B cell (primary cell): ENCODE data around the gene CPLANE1. TPM values are rescaled to one million over a fixed set of nuclear protein-coding genes. Genes with fewer than 3 reads are reported as not detected.

ENCODE experiments used
- ATAC-seq: fragments of 200-7000 bp; cut with Tn5 transposase; one replicate; pipeline ENCODE4 v1.10.0; 2021; ENCODE audit warnings: low read depth, mild to moderate bottlenecking, moderate number of reproducible peaks, moderate library complexity
- CTCF ChIA-PET: fragments of 350-600 bp; sonication (Branson Sonifier 250); formaldehyde crosslinking; loops from one replicate; lab custom pipeline; 2021; ENCODE audit warnings: antibody characterized with exemption, inconsistent platforms; lab: Charles Lee
- POLR2A ChIA-PET: fragments of 350-600 bp; sonication (Branson Sonifier 250); formaldehyde crosslinking; loops from one replicate; lab custom pipeline; 2021; ENCODE audit warnings: antibody characterized with exemption; lab: Charles Lee
- DNase-seq: peaks from one replicate; pipeline ENCODE4 v3.0.0; 2013
- H2AFZ ChIP-seq: 2 replicates; pipeline ENCODE4 v1.6.1; 2012; ENCODE audit warnings: mild to moderate bottlenecking, low read depth, low read length; ENCODE audit not compliant: insufficient read depth, poor library complexity, severe bottlenecking
- H3K27ac ChIP-seq, 2 donors: 1 replicate in 1 of 2; 2 replicates in 1 of 2; pipeline ENCODE4 v1.5.1; 2012 to 2013; ENCODE audit warnings: low read length in 2 of 2, mild to moderate bottlenecking in 2 of 2, moderate library complexity in 1 of 2
- H3K27me3 ChIP-seq, 4 experiments: fragments of 200-600 bp in 1 of 4; sonication (generic) in 1 of 4; replicated peaks in 1 of 4; 1 replicate in 2 of 4; 2 replicates in 2 of 4; pipeline versions ENCODE4 v1.6.1 to v1.7.0; 2013 to 2016; ENCODE audit warnings: low read length in 3 of 4, mild to moderate bottlenecking in 2 of 4, mixed read lengths in 1 of 4, moderate library complexity in 1 of 4; ENCODE audit not compliant: insufficient read depth in 4 of 4, control insufficient read depth in 3 of 4; ENCODE audit errors: control extremely low read depth in 1 of 4
- H3K36me3 ChIP-seq, 2 experiments: replicated peaks in 1 of 2; 1 replicate in 1 of 2; 2 replicates in 1 of 2; pipeline versions ENCODE4 v1.6.1 to v1.7.1; 2013; ENCODE audit warnings: low read length in 1 of 2; ENCODE audit not compliant: insufficient read depth in 2 of 2, control insufficient read depth in 1 of 2; ENCODE audit errors: control extremely low read depth in 1 of 2, extremely low read depth in 1 of 2
- H3K4me1 ChIP-seq, 2 donors: fragments of 200-600 bp in 1 of 2; sonication (generic) in 1 of 2; 1 replicate in 1 of 2; 2 replicates in 1 of 2; pipeline versions ENCODE4 v1.5.1 to v1.6.1; 2013 to 2017; ENCODE audit warnings: low read length in 2 of 2; ENCODE audit not compliant: control insufficient read depth in 2 of 2, insufficient read depth in 2 of 2
- H3K4me2 ChIP-seq: replicated peaks from 2 replicates; pipeline ENCODE3; 2012; ENCODE audit warnings: mild to moderate bottlenecking, low read depth, low read length; ENCODE audit not compliant: poor library complexity, severe bottlenecking
- H3K4me3 ChIP-seq, 5 experiments: fragments of 200-600 bp in 1 of 5; sonication (generic) in 1 of 5; 1 replicate in 3 of 5; 2 replicates in 2 of 5; pipeline versions ENCODE4 v1.5.1 to v1.7.0; 2011 to 2016; ENCODE audit warnings: low read length in 4 of 5, mild to moderate bottlenecking in 4 of 5, low read depth in 2 of 5, control low read depth in 1 of 5, moderate library complexity in 1 of 5; ENCODE audit not compliant: insufficient read depth in 1 of 5; ENCODE audit errors: control extremely low read depth in 1 of 5, extremely low read depth in 1 of 5
- H3K79me2 ChIP-seq: fragments of 200-600 bp; sonication (generic); one replicate; pipeline ENCODE4 v1.6.0; 2016; ENCODE audit warnings: low read length; ENCODE audit not compliant: control insufficient read depth, insufficient read depth
- H3K9ac ChIP-seq: fragments of 200-600 bp; sonication (generic); 2 replicates; pipeline ENCODE4 v1.6.1; 2017; ENCODE audit warnings: mild to moderate bottlenecking, low read length, moderate library complexity
- H3K9me3 ChIP-seq, 3 donors: one replicate each; pipeline versions ENCODE4 v1.6.1 to v1.7.1; 2013; ENCODE audit warnings: low read length in 2 of 3; ENCODE audit not compliant: control insufficient read depth in 2 of 3, insufficient read depth in 1 of 3; ENCODE audit errors: control extremely low read depth in 1 of 3
- H4K20me1 ChIP-seq: 2 replicates; pipeline ENCODE4 v1.6.0; 2012; ENCODE audit warnings: mild to moderate bottlenecking, low read length; ENCODE audit not compliant: insufficient read depth, control insufficient read depth, poor library complexity, severe bottlenecking
- H3K27ac Mint-ChIP-seq: one replicate; pipeline ENCODE4 v1.8.0; 2021; ENCODE audit warnings: mixed read lengths
- H3K27me3 Mint-ChIP-seq: one replicate; pipeline ENCODE4 v1.8.0; 2021; ENCODE audit warnings: mixed read lengths
- H3K4me1 Mint-ChIP-seq: one replicate; pipeline ENCODE4 v1.8.0; 2021; ENCODE audit warnings: mixed read lengths
- H3K4me3 Mint-ChIP-seq: one replicate; pipeline ENCODE4 v1.8.0; 2021; ENCODE audit warnings: mixed read lengths
- H3K9me3 Mint-ChIP-seq: one replicate; pipeline ENCODE4 v1.8.0; 2022; ENCODE audit warnings: mixed read lengths; ENCODE audit not compliant: insufficient read depth
- CTCF ChIP-seq: fragments of 200-600 bp; IDR thresholded peaks from one replicate; pipeline ENCODE4 v1.8.0; 2022; ENCODE audit warnings: antibody characterized with exemption, mild to moderate bottlenecking
- EZH2 ChIP-seq: IDR thresholded peaks from 2 replicates; pipeline ENCODE4 v1.6.1; 2012; ENCODE audit warnings: borderline replicate concordance, low read depth, mild to moderate bottlenecking, moderate library complexity, low read length; ENCODE audit not compliant: insufficient read depth, poor library complexity, severe bottlenecking
- WGBS: methylation state at CpG from one replicate; pipeline ENCODE4 v1.1.5; 2013; ENCODE audit warnings: missing lambda C conversion rate; ENCODE audit not compliant: insufficient coverage; 5-methylcytosine and 5-hydroxymethylcytosine counted together
- intact Hi-C: fragments of 100-400 bp; cut with micrococcal nuclease; formaldehyde crosslinking; loops from one replicate; pipeline ENCODE4 v1.10.0; 2022
- polyA plus RNA-seq: library from polyadenylated mRNA; depleted of rRNA; stranded (reverse); fragments of >200 nt; gene quantifications from 2 replicates; pipeline ENCODE4 v1.2.3, GENCODE V29; 2012
- total RNA-seq, 2 donors: library from RNA; stranded (reverse); fragments of 120-200 nt in 1 of 2; gene quantifications; 1 replicate in 1 of 2; 2 replicates in 1 of 2; pipeline versions ENCODE4 v1.2.3 to v1.2.4, GENCODE V29; 2013 to 2022

Gene CPLANE1
- total and polyA plus RNA-seq, 2 donors (not counting 1 experiment from before 2014, with no cell fraction given): 1.9 to 17.9 TPM

DNA sequence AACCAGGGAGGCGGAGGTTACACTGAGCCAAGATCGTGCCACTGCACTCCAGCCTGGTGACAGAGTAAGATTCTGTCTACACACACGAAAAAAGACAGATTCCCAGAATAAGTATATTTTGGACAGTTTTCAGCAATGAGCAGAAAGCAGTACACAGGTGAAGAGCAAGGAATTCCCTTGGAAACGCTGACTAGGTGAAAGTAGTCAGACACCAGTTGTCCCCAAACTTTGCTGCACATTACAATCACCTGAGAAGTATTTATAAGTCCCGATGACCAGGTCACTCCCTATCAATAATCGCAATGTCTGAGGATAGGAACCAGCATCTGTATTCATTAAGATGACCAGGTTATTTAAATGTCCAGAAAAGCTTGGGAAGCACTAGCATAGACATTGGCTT is 78.3 kb downstream of the CPLANE1 start:
- no peak for ATAC-seq
- intact Hi-C loops: no loop called here

GRCh38 chr5:37166197-37166596 is 83.0 kb downstream of the CPLANE1 start:
- TF ChIP-seq CTCF: no peak
- no peak for TF ChIP-seq EZH2
- H3K4me2 ChIP-seq: no peak overlapping the region
- H3K4me1 ChIP-seq: no peaks in the 10 kb centered on the region
- intact Hi-C loops: no loop called here
- ATAC-seq (no peak), DNase-seq (no peak)
- no peak overlapping the region for H3K4me3 ChIP-seq
- no peak overlapping the region for H2AFZ ChIP-seq
- Mint-ChIP-seq H3K4me3 (no peak overlapping the region), H3K4me1 (no peaks in the 10 kb centered on the region), H3K27me3 (no peaks in the 10 kb centered on the region), H3K9me3 (no peaks in the 10 kb centered on the region), H3K27ac (no peak overlapping the region)
- no peak overlapping the region for H3K9ac ChIP-seq
- no peak overlapping the region for H3K27ac ChIP-seq
- CTCF ChIA-PET: no interaction called here
- H3K79me2 ChIP-seq: no peaks in the 10 kb centered on the region
- peaks cover 6 to 7% of the 10 kb centered on the region in 2 experiments for H3K36me3 ChIP-seq
- POLR2A ChIA-PET: no interaction called here
- no peaks in the 10 kb centered on the region for H4K20me1 ChIP-seq
- no CpG with 5 or more reads among the region's 3 CpGs for WGBS
- H3K27me3 ChIP-seq: no peaks in the 10 kb centered on the region
- no peaks in the 10 kb centered on the region for H3K9me3 ChIP-seq

More for the DNA sequence above, 78.3 kb downstream of the CPLANE1 start:
- WGBS: 100% methylated on average over 4 of the region's 6 CpGs
- TF ChIP-seq EZH2 (no peak), CTCF (no peak)
- Mint-ChIP-seq H3K4me1 (no peaks in the 10 kb centered on the region), H3K4me3 (no peak overlapping the region), H3K9me3 (no peaks in the 10 kb centered on the region), H3K27me3 (no peaks in the 10 kb centered on the region), H3K27ac (no peak overlapping the region)
- POLR2A ChIA-PET: no interaction called here
- Histone ChIP-seq H3K9ac (no peak overlapping the region), H3K4me3 (no peak overlapping the region), H3K27ac (no peak overlapping the region), H3K4me2 (no peak overlapping the region), H3K9me3 (no peaks in the 10 kb centered on the region), H3K4me1 (no peaks in the 10 kb centered on the region), H4K20me1 (no peaks in the 10 kb centered on the region), H3K27me3 (no peaks in the 10 kb centered on the region), H2AFZ (no peak overlapping the region), H3K36me3 (peaks cover 8 to 34% of the 10 kb centered on the region in 2 experiments), H3K79me2 (no peaks in the 10 kb centered on the region)
- CTCF ChIA-PET: no interaction called here
- no peak for DNase-seq
